Kidney (tissue), 22 donors: Measurements from ENCODE around the gene EREG. TPM values are rescaled to one million over a fixed set of nuclear protein-coding genes. Genes with fewer than 3 reads are reported as not detected.
A peak's percentile ranks its signal among the peaks of the same experiment; 100 is the strongest.

ENCODE experiments used
- DNase-seq, 5 donors: peaks; one replicate each; pipeline ENCODE4 v3.0.0-alpha.2; 2013 to 2020
- FAIRE-seq: peaks from 2 replicates; lab custom pipeline; 2012; peaks lifted over from hg19 to GRCh38; lab: Jason Lieb, UNC
- H3K27ac ChIP-seq, 2 donors: one replicate each; pipeline ENCODE4 v1.7.0; 2013; ENCODE audit warnings: low read depth in 2 of 2, low read length in 2 of 2, inconsistent platforms in 1 of 2
- H3K27me3 ChIP-seq: one replicate; pipeline ENCODE4 v1.7.1; 2013; ENCODE audit warnings: low read length, inconsistent platforms; ENCODE audit not compliant: control insufficient read depth, insufficient read depth
- H3K36me3 ChIP-seq, 3 donors: one replicate each; pipeline versions ENCODE4 v1.7.0 to v1.7.1; 2013; ENCODE audit warnings: low read length in 3 of 3, control low read depth in 1 of 3, inconsistent platforms in 1 of 3; ENCODE audit not compliant: insufficient read depth in 3 of 3, control insufficient read depth in 2 of 3
- H3K4me1 ChIP-seq, 3 donors: one replicate each; pipeline versions ENCODE4 v1.7.0 to v1.7.1; 2013; ENCODE audit warnings: low read length in 3 of 3, inconsistent platforms in 1 of 3, low read depth in 1 of 3; ENCODE audit not compliant: control insufficient read depth in 2 of 3, insufficient read depth in 2 of 3
- H3K4me3 ChIP-seq, 3 donors: one replicate each; pipeline versions ENCODE4 v1.7.0 to v1.8.1; 2013; ENCODE audit warnings: low read length in 3 of 3, control low read depth in 1 of 3, inconsistent platforms in 1 of 3
- H3K9ac ChIP-seq, 3 donors: one replicate each; pipeline versions ENCODE4 v1.7.0 to v1.7.1; 2013; ENCODE audit warnings: low read length in 3 of 3, control low read depth in 1 of 3, inconsistent platforms in 1 of 3
- H3K9me3 ChIP-seq, 3 donors: one replicate each; pipeline versions ENCODE4 v1.7.0 to v1.7.1; 2013; ENCODE audit warnings: low read length in 3 of 3, control low read depth in 1 of 3, inconsistent platforms in 1 of 3; ENCODE audit not compliant: control insufficient read depth in 2 of 3, insufficient read depth in 1 of 3
- CTCF ChIP-seq: IDR thresholded peaks from 3 replicates; pipeline ENCODE4 v1.5.1; 2012; ENCODE audit warnings: mild to moderate bottlenecking, moderate library complexity, borderline replicate concordance; ENCODE audit not compliant: insufficient read depth; ENCODE audit errors: extremely low read depth
- intact Hi-C: fragments of 100-400 bp; cut with DNase I; formaldehyde crosslinking; loops from one replicate; pipeline ENCODE4 v1.11.1; 2022
- long read RNA-seq, 10 donors: library from polyadenylated mRNA in 1 of 10; unstranded in 1 of 10; transcript quantifications; one replicate each; pipeline ENCODE4 v2.0.0 and lab custom pipeline, GENCODE V29; 2021 to 2026
- polyA plus RNA-seq: library from polyadenylated mRNA; stranded (reverse); fragments of 350-450 nt; fragmentation: Illumina TruSeq; extraction: RNeasy Lipid Tissue Mini Kit (QIAGEN cat#74804); gene quantifications from one replicate; pipeline ENCODE4 v1.2.3, GENCODE V29; 2014; ENCODE audit warnings: low read depth, low replicate concordance; ENCODE audit not compliant: insufficient read depth
- total RNA-seq: library from RNA; stranded (reverse); fragmentation: NEBNext Ultra II Directional; extraction: Animal tissue kit (Norgen Biotek cat#: 25700); gene quantifications from one replicate; pipeline ENCODE4 v1.2.1, GENCODE V29; 2021
- donor health status: control.
- donor health status: control.
- donor health status: control.
- donor health status: control.
- donor health status: control.
- donor health status: DM: yes; HTN: yes; CAD: no.
- donor health status: Normal renal cell carcinoma (clear cell type).

The EREG gene
- total RNA-seq: 0.44 TPM
- not detected for polyA plus RNA-seq
- long read RNA-seq, donor 1: 0 reads
- long read RNA-seq, donor 2: 0 reads
- long read RNA-seq, donor 3: 0 reads
- long read RNA-seq, donor 4: 0 reads
- long read RNA-seq, donor 5: 0 reads
- long read RNA-seq, donor 6: 0 reads
- long read RNA-seq, donor 7: 0 reads
- long read RNA-seq, donor 8: 0 reads
- long read RNA-seq, donor 9: 0 reads
- long read RNA-seq, donor 10: 0 reads

GRCh38 chr4:74364652-74365491 lies at the start of gene EREG:
Gene EREG, plus strand, starts transcription at chr4:74365145. Its CDS starts 164 bp downstream, at chr4:74365309.
- Histone ChIP-seq H3K4me3 (peak within 1 kb of the TSS in 1 of 3 donors; percentile 22), H3K9me3 (no peaks in the 10 kb centered on the region), H3K9ac (no peak within 1 kb of the TSS), H3K27me3 (no peaks in the 10 kb centered on the region), H3K36me3 (no peaks in the 10 kb centered on the region), H3K4me1 (no peaks in the 10 kb centered on the region), H3K27ac (no peak within 1 kb of the TSS)
- intact Hi-C loops: loop anchor here (10.0 kb wide), 1 partner anchor 310 kb away; no protein-coding TSS in a partner anchor
- no peak for TF ChIP-seq CTCF
- no peak for FAIRE-seq
- DNase-seq: peak; percentile 41 to 78 (median 55)

- H3K9ac ChIP-seq: no peak overlapping the region
- no peaks in the 10 kb centered on the region for H3K36me3 ChIP-seq
- FAIRE-seq: no peak
- no peak for DNase-seq
- H3K9me3 ChIP-seq: no peaks in the 10 kb centered on the region
- no peaks in the 10 kb centered on the region for H3K27me3 ChIP-seq
- no peaks in the 10 kb centered on the region for H3K4me1 ChIP-seq
- intact Hi-C loops: loop anchor here (5.0 kb wide), 1 partner anchor 128 kb away; no protein-coding TSS in a partner anchor
- TF ChIP-seq CTCF: no peak
- H3K27ac ChIP-seq: no peak overlapping the region
- H3K4me3 ChIP-seq: no peak overlapping the region
Observed at GRCh38 chr4:74315376-74315775, 49.6 kb upstream of the EREG start.

GRCh38 chr4:74316397-74316796 lies 48.5 kb upstream of the EREG start:
- no peaks in the 10 kb centered on the region for H3K36me3 ChIP-seq
- H3K27me3 ChIP-seq: no peaks in the 10 kb centered on the region
- no peak for TF ChIP-seq CTCF
- no peak overlapping the region for H3K9ac ChIP-seq
- no peak for FAIRE-seq
- no peak for DNase-seq
- intact Hi-C loops: loop anchor here (5.0 kb wide), 1 partner anchor 129 kb away; no protein-coding TSS in a partner anchor
- no peak overlapping the region for H3K27ac ChIP-seq
- no peak overlapping the region for H3K4me3 ChIP-seq
- H3K9me3 ChIP-seq: no peaks in the 10 kb centered on the region
- no peaks in the 10 kb centered on the region for H3K4me1 ChIP-seq
